ENCODE measurements around the gene LRP1. TPM values are rescaled to one million over a fixed set of nuclear protein-coding genes. Genes with fewer than 3 reads are reported as not detected.

The LRP1 gene
- total and polyA plus RNA-seq, 8 donors, result 12.2 to 89.4 (median 24.1) TPM

- intact Hi-C loops (cut with DNase I), result loop anchor here in 1 of 3 donors (2.0 kb wide), 1 partner anchor 34 kb away; no protein-coding TSS in a partner anchor
- DNase-seq, result no peak
These were observed 80.5 kb downstream of the LRP1 start for GRCh38 chr12:57208631-57209282.

GRCh38 chr12:57209916-57210315, 81.6 kb downstream of the LRP1 start:
- 87 to 95% methylated on average over 7 to 8 of the region's 8 CpGs for WGBS, 2 donors
- intact Hi-C loops (cut with DNase I), result loop anchor here in 2 of 3 donors (2.0 to 10.0 kb wide), 3 partner anchors 33 to 245 kb away; partner anchors contain the start of genes GLI1 (in 1 of the 2) and INHBE (in 1 of the 2)
- H3K4me3 ChIP-seq, result no peak overlapping the region
- peaks cover 0 to 6% (median 0%) of the 10 kb centered on the region in 3 donors for H3K4me1 ChIP-seq
- H3K36me3 ChIP-seq, result no peaks in the 10 kb centered on the region
- no peak for TF ChIP-seq CTCF (IDR thresholded peaks at IDR 0.05)
- no peaks in the 10 kb centered on the region for H3K9me3 ChIP-seq
- DNase-seq, result no peak
- FAIRE-seq, result no peak
- no peaks in the 10 kb centered on the region for H3K27me3 ChIP-seq
- H3K27ac ChIP-seq, result no peak overlapping the region
- ATAC-seq, result no peak

More at GRCh38 chr12:57208631-57209282, 80.5 kb downstream of the LRP1 start:
- no peak overlapping the region for H3K27ac ChIP-seq
- no peak overlapping the region for H3K4me3 ChIP-seq
- 80 to 85% methylated on average over 19 to 22 of the region's 22 CpGs for WGBS, 2 donors
- ATAC-seq (no peak), FAIRE-seq (no peak)
- TF ChIP-seq CTCF (IDR thresholded peaks at IDR 0.05), result no peak
- no peaks in the 10 kb centered on the region for H3K27me3 ChIP-seq
- H3K36me3 ChIP-seq, result no peaks in the 10 kb centered on the region
- H3K4me1 ChIP-seq, result peaks cover 0 to 4% (median 0%) of the 10 kb centered on the region in 3 donors
- H3K9me3 ChIP-seq, result no peaks in the 10 kb centered on the region

GRCh38 chr12:57210461-57210860, 82.2 kb downstream of the LRP1 start:
- H3K27me3 ChIP-seq, result no peaks in the 10 kb centered on the region
- 85 to 86% methylated on average over 15 of the region's 15 CpGs for WGBS, 2 donors
- no peak for ATAC-seq
- no peak for FAIRE-seq
- TF ChIP-seq CTCF (IDR thresholded peaks at IDR 0.05), result no peak
- H3K27ac ChIP-seq, result no peak overlapping the region
- H3K4me3 ChIP-seq, result no peak overlapping the region
- intact Hi-C loops (cut with DNase I), result loop anchor here in 1 of 3 donors (5.0 to 10.0 kb wide), 2 partner anchors 37 to 244 kb away; partner anchors contain the start of genes GLI1 and INHBE
- no peaks in the 10 kb centered on the region for H3K9me3 ChIP-seq
- H3K4me1 ChIP-seq, result peaks cover 0 to 6% (median 0%) of the 10 kb centered on the region in 3 donors
- H3K36me3 ChIP-seq, result no peaks in the 10 kb centered on the region
- DNase-seq, result no peak

- intact Hi-C loops (cut with DNase I), result loop anchor here in 1 of 3 donors (5.0 to 10.0 kb wide), 2 partner anchors 36 to 244 kb away; partner anchors contain the start of genes GLI1 and INHBE
- H3K36me3 ChIP-seq, result no peaks in the 10 kb centered on the region
- H3K27me3 ChIP-seq, result no peaks in the 10 kb centered on the region
- no peak for DNase-seq
- no peak for ATAC-seq
- H3K4me1 ChIP-seq, result peaks cover 0 to 6% (median 0%) of the 10 kb centered on the region in 3 donors
- TF ChIP-seq CTCF (IDR thresholded peaks at IDR 0.05), result no peak
- no peak overlapping the region for H3K27ac ChIP-seq
- FAIRE-seq, result no peak
- no peak overlapping the region for H3K4me3 ChIP-seq
- WGBS, 2 donors, result 82% methylated on average over 16 of the region's 16 CpGs
- no peaks in the 10 kb centered on the region for H3K9me3 ChIP-seq
These were observed 82.8 kb downstream of the LRP1 start for GRCh38 chr12:57210926-57211692.

Measured in pancreas (tissue), 10 donors.